Right hindlimb (tissue), 1 donor: ENCODE measurements around the gene NDUFB7.
A peak's percentile ranks its signal among the peaks of the same experiment; 100 is the strongest.
"Not testable (repeated sequence)": the region's sequence is repeated elsewhere in the genome, so short reads cannot be mapped to it uniquely, and the experiment has no call there.

Experiments
- DNase-seq: peaks from one replicate; pipeline ENCODE4 v3.0.0-alpha.2; 2018

Gene NDUFB7

DNA sequence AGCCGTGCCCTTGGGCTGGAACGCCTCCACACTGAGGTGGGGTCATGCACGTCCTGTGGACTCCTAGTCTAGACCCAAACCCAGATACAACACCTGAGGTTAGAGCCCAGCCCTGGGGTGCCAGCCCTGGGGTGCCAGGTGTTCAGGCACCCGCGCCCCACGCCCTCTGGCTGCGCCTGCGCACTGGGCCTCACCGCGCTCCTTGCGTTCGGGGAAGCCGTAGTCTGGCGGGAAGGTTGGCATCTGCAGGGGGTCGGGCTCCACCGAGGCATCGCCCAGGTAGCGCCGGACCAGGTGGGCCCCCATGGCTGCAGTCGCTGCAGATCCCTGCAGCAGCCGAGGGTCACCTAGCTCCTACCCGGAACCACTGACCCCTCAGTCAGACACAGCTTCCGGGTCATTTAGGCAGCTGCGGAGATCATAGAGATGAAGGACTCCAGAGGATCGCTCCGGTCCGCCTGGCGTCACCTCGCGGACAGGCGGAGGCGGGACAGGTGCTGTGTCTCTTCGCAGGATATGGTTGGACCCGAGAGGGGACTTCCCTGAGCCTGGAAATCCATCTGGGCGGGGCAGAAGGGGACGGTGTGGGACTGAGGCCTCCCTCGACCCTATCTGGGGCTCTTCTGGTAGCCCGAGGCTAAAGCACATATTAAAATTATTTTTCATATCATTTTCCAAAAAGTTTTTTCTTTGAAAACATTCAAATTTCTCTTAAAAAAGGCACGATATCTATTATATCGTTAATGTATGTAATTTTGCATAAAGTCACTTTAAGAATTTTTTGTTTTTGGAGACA is at the start of gene NDUFB7:
Gene NDUFB7, minus strand, starts transcription at position 372 of the 796 bp plus-strand sequence. Its CDS starts 66 bp downstream, at position 306.
- peak; percentile 95 for DNase-seq

DNA sequence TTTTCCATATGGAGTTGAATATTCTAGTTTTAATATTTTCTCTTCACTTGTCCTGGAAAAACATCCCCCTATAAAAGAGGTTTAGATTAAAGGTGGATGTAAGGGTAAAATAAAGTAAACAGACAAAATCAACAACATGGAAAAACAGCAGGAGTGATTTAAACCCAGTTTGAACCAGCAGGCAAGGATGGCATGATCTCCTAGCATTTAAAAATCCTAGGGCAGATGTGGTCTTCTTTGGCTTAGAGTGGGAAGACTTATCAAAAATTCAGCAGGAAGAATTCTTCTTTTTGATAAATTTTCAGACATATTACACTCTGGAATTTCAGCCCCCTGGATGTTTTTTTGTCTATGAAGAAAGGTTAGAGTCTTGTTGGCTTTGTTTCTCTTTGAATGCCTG is 47.5 kb upstream of the NDUFB7 start:
- no peak for DNase-seq

DNA sequence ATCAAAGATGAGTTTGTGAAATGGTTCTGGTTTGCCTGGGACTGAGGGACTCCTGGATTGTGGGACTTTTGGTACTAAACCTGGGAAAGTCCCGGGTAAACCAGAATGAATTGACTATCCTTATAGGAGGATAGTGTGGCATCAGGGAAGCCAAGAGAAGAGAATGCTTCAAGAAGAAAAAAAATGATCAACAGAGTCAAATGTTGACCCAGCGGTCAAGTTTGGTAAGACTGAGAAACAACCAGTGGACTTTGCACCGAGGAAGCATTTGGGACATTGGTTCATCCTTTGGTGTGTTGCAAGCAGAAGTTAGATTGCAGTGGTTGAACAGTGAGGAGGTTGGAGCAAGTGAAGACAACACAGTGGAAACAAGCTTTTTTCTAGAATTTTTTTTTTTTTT is 44.5 kb upstream of the NDUFB7 start:
- DNase-seq = no peak

DNA sequence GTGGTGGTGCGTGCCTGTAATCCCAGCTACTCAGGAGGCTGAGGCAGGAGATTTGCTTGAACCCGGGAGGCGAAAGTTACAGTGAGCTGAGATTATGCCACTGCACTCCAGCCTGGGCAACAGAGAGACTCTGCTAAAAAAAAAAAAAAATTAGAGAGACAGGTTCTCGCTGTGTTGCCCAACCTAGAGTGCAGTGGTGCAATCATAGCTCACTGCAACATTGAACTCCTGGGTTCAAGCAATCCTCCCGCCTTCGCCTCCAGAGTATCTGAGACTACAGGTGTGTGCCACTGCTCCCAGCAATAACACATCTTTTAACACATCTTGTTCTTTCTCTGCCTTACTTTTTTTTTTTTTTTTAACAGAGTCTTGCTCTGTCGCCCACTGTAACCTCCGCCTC is 43.8 kb upstream of the NDUFB7 start:
- DNase-seq = no peak

DNA sequence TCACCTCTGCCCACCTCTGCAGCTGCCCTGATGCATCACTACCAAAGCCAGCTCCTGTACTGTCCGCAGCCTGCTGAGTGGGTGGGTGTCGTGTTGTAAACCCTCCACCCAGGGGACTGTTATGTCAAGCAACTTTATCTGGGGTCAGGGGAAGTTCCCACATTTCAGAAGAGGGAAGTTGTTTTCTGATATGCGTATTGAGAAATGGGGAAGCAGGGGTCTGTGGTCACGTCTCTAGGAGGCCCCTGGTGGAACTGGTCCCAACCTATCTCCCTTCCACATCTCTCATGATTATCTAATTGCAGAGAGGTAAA is 42.2 kb upstream of the NDUFB7 start:
- DNase-seq = no peak

DNA sequence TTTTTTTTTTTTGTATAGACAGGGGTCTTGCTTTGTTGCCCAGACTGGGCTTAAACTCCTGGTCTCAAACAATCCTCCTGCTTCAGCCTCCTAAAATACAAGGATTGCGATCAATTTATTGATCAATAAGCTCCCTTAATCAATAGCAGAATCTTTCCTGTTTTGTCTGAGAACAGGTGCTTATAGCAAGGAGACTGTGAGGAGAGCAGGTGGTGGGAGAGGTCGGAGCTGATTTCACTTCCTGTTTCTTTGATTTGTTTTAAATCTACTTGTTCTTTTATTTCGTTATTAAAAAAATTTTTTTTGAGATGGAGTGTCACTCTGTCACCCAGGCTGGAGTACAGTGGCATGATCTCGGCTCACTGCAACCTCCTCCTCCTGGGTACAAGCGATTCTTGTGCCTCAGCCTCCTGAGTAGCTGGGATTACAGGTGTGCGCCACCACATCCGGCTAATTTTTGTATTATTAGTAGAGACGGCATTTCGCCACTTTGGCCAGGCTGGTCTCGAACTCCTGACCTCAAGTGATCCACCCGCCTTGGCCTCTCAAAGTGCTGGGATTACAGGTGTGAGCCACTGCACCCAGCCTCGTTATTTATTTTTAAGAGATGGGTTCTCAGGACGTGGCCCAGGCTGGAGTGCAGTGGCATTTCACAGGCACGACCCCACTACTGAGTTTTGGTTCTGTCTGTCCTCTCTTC is 41.7 kb upstream of the NDUFB7 start:
- not testable (repeated sequence) for DNase-seq

DNA sequence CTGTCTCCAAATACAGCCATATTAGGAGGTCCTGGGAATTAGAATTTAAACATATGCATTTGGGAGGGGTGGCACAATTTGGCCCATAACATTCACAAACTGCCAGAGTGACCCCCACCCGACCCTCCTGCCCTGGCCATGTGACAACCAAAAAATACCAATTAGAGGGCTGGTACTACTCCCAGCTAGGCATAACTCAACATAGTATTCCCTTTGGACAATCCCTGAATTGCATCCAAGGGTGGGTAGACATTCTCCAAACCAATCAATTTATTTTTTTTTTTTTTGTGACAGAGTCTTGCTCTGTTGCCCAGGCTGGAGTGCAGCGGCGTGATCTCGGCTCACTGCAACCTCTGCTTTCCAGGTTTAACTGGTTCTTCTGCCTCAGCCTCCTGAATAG is 40.8 kb upstream of the NDUFB7 start:
- no peak for DNase-seq

DNA sequence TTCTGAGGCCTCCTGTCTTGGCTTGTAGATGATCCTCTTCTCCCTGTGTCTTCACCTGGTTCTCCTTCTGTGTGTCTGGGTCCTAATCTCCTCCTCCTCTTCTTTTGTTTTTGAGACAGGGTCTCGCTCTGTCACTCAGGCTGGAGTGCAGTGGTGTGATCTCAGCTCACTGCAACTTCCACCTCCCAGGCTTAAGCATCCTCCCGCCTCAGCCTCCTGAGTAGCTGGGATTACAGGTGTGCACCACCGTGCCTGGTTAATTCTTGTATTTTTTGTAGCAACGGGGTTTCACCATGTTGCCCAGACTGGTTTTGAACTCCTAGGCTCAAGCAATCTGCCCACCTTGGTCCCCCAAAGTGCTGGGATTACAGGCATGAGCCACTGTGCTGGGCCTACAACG is 40.4 kb upstream of the NDUFB7 start:
- not testable (repeated sequence) for DNase-seq

DNA sequence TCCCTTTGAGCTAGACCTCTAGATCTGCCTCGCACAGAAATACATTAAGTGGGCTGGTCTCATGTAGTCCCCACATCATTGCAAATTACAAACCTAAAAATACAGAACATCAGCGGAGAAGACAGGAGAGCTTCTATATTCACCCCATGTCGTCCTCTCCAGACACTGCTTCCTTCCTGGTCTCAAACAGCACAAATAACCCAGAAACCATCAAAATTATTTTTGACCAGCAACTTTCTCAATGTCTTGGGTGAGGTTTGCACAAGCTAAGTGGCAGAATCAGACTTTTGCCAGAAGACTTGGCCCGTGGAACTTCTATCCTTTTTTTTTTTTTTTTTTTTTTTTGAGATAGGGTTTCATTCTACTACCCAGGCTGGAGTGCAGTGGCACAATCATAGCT is 39.2 kb upstream of the NDUFB7 start:
- no peak for DNase-seq

DNA sequence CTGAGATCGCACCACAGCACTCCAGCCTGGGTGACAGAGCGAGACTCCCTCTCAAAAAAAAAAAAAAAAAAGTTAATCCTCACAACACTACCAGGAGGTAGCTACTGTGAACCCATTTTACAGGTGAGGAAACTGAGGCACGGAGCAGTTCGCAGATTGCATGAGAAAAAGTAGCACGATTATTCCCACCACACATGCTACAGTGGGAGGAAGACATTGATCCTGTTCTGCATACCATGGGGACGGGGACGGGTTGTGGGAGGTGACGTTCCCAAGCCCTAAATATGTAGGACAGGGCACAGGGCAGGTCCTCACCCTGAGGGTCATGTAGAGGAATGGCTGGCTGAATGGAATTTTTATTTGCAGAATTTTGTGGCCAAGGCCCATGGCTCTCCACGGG is 34.8 kb upstream of the NDUFB7 start:
- DNase-seq = no peak

DNA sequence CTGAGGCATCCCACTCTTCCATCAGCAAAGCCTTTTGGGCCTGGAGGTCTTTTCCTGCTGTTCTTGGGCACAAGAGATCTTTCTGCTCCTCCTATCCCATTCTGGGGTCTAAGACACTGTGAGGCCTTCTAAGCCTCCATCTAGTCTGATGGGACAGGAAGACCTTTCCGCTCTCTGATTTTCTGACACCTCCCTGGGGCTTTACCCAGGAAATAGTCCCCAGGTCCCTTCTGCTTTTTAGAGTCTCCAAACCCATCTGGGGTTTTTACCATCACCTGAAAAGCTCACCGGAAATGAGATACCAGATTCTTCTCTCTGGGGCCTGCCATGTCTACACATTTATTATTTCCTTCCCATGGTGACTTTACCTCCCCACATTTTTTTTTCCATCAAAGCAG is 32.1 kb upstream of the NDUFB7 start:
- no peak for DNase-seq

DNA sequence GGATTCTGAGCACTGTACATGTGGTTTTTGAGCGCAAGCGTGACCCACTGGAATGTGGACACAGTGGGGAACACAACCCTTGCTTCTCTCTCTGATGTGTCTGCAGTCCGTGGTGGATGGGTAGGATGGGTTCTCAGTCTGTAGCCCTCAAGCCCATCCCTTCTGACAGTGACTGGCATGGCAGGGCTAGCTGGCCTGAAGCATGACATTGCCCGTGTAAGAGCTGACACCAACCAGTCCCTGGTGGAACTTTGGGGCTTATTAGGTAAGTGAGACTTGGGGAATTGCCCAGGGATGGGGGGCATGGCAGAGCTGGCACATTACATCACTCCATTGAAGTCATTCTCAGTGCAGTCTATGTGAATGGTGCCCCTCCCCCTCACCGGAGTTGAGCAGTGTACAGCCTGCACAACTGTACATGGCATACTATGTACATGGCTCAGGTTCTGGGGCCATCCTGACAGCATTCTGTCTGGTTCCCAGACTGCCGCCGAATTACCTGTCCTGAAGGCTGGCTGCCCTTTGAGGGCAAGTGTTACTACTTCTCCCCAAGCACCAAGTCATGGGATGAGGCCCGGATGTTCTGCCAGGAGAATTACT is 27.8 kb upstream of the NDUFB7 start:
- DNase-seq = no peak

DNA sequence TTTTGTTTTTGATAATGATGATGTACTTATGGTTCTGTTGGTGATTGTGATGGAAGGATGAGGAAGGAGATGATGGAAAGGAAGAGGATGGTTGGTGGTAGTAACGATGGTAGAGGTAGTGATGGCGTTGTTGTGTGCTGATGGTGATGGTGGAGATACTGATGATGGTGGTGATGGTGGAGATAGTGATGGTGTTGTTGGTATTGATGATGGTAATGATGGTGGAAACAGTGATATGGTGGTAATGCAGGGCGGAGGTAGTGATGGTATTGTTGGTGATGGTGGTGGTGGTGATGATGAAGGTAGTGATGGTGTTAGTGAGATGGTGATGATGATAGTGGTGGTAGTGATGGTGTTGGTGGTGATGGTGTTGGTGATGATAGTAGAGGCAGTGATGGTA is 23.7 kb upstream of the NDUFB7 start:
- no peak for DNase-seq

DNA sequence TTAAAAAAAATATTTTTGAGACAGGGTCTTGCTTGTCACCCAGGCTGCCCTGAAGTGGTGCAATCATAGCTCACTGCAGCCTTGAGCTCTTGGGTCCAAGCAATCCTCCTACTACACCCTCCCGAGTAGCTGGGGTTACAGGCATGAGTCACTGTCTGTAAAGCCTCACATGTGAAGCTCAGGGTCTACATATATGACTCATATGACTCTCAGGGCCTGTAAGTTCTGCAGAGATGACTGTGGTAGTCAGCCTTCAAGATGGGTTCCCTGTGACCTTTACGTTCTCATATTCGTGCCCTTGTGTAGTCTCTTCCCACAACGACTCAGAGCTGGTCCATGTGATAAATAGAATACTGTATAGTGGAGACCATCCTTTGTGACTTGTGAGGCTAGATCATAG is 17.6 kb upstream of the NDUFB7 start:
- DNase-seq = not testable (repeated sequence)

DNA sequence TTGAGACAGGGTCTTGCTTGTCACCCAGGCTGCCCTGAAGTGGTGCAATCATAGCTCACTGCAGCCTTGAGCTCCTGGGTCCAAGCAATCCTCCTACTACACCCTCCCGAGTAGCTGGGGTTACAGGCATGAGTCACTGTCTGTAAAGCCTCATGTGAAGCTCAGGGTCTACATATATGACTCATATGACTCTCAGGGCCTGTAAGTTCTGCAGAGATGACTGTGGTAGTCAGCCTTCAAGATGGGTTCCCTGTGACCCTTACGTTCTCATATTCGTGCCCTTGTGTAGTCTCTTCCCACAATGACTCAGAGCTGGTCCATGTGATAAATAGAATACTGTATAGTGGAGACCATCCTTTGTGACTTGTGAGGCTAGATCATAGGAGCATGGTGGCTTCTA is 13.3 kb upstream of the NDUFB7 start:
- not testable (repeated sequence) for DNase-seq

DNA sequence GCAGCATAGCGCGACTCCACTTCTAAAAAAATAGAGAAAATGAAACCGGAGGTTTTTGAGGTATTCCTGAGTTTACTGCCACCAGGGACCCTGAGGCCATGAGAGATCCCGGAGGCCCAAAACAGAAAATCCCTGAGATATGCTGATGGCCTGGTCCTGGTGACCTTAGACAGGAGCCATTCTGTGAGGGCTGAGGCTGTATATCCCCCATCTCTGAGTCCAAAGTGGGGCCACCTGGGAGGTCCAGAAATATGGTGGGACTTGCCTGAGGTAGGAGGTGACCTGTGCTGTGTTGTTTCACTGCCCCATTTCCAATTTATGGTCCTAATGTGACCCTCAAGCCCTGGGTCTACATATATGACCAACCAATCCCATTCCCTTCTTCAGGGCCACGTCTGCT is 12.5 kb upstream of the NDUFB7 start:
- DNase-seq = not testable (repeated sequence)

DNA sequence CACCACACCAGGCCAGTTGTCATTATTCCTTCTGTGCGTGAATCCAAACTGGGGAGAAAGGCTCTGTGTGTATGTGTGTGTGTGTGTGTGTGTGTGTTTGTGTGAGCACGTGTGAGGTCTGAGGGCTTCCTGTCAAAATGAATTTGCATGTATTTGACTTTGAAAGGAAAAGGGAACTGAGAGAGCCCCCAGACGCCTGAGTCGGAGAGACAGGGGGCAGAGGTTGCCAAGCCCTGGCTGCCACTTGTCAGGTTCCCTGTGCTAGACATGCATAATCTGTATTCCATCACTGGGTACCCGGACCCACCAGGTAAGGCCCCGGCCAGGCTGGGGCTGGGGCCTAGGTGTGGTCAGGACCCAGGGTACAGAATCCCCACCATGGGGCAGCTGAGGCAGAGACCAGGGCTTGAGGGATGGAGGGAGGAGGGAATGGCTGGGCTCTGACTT is 11.1 kb upstream of the NDUFB7 start, which contains the start of gene CLEC17A:
Gene CLEC17A, plus strand, starts transcription at position 191 of the 447 bp plus-strand sequence. Its CDS starts 77 bp downstream, at position 268.
- no peak for DNase-seq

DNA sequence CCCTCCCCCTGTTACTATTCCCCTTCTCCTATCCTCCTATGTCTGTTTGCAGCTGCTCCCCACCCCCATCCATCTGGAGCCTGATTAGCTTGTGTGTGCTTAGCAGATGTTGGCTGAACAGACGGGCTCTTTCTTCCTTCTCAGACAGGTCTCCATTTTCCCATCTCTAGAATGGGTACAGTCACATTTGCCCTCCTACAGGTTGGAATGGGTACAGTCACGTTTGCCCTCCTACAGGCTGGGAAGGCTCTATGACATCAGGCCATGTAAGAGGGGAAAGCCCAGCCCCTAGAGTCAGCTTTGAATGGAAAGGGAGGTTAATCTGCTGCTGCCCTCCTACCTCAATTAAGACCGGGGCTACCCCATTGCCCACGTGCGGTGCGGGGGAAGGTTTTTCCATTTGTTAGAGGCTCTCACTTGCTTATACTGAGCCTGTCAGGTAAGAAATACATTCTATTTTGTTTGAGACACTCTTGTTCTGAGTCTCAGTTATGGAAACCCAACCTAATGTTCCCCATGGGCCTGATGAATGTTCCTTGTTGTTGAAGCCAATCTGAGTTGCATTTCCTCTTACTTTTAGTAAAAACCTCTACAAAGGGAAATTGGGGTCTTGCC is 8.9 kb upstream of the NDUFB7 start:
- DNase-seq = no peak

DNA sequence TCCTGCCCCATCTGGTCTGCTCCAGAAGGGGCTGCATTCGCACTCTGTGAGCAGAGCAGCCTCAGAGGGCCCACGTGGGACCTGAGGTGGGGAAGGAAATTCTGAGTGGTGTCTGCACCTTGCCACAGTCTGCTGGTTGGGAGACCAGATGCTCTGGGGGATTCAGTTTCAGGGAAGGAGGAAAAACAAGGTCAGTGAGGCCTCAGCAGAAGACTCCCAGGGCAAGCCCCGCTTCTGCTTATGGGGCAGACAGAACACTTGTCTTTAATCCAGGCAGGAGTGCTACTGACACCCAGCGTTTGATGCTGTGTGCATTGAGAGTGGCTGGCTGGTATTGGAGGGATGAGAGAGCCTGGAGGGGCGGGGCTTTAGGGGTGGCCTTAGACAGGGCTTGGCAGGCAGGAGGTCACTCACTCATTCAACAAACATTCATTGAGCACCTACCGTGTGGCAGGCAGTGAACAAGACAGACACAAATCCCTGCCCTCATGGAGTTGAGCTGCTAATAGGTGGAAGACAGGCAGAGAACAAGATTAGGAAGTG is 6.1 kb upstream of the NDUFB7 start:
- no peak for DNase-seq

DNA sequence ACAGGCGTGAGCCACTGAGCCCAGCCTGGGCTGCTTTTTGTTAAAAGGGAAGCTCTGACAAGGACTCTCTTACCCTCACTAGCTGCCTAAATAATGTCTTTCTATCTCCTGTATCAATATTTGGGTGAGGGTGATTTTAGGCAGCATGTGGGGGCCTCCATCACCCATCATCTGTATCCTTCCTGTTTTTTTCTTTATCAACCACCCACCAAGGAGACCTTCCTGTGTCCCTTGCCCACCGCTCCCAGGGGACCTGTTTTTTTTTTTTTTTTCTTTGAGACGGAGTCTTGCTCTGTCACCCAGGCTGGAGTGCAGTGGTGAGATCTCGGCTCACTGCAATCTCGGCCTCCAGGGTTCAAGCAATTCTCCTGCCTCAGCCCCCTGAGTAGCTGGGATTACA is 5.4 kb upstream of the NDUFB7 start:
- no peak for DNase-seq

DNA sequence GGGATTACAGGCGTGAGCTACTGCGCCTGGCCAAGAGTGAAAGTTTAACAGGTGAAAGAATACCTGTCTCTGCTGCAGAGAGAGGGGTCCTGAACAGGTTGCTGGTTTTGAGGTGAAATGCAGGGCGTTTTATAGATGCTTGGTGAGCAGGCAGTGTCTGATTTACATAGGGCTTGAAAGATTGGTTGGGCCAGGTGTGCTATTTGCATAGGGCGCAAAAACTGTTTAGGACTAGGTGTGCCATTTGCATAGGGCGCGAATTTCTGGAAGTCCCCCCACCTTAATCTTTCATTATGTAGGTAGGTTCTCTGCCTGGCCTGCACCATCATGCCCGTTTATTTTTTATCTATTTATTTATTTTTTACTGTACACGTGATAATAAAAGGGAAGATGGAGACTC is 4.5 kb upstream of the NDUFB7 start:
- DNase-seq = no peak

DNA sequence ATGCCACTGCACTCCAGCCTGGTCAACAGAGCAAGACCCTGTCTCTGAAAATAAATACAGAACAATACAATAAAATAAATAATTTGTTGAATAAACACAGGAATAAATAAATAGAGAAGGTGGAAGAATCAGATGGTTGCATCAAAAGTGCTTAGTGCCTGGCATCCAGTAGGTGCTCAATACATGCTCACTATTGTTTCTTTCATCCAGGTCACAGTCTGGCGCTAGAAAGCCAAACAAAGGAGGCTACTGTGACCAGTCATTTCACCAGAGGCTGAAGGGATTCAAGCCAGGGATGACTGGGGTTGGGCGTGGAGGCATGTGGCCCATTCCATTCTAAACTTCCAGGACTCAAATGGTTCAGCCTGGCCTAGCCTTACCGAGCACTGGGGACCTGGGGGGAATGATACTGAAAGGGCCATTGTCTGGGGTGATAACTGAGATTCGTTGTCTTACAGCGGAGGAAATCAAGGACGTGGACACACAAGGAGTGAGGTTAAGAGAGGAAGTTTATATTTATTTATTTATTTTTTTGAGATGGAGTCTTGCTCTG is 3.6 kb upstream of the NDUFB7 start:
- no peak for DNase-seq
